Liver (tissue), 9 donors: ENCODE data around the gene RTP4. TPM values are rescaled to one million over a fixed set of nuclear protein-coding genes. Genes with fewer than 3 reads are reported as not detected.

Experiments used
- DNase-seq: peaks from one replicate; pipeline ENCODE4 v3.0.0-alpha.2; 2017; ENCODE audit warnings: low spot score
- H3K27ac ChIP-seq, 2 donors: one replicate each; pipeline ENCODE4 v1.7.0; 2013; ENCODE audit warnings: inconsistent platforms in 2 of 2, low read length in 2 of 2, control low read depth in 1 of 2, low read depth in 1 of 2, mild to moderate bottlenecking in 1 of 2
- H3K27me3 ChIP-seq, 4 donors: one replicate each; pipeline versions ENCODE4 v1.6.1 to v1.7.0; 2013; ENCODE audit warnings: low read length in 3 of 4, inconsistent platforms in 1 of 4, mild to moderate bottlenecking in 1 of 4, moderate library complexity in 1 of 4; ENCODE audit not compliant: control insufficient read depth in 4 of 4, insufficient read depth in 4 of 4
- H3K36me3 ChIP-seq, 4 donors: one replicate each; pipeline versions ENCODE4 v1.6.1 to v1.7.0; 2013; ENCODE audit warnings: low read length in 3 of 4, mild to moderate bottlenecking in 3 of 4, low read depth in 1 of 4, moderate library complexity in 1 of 4; ENCODE audit not compliant: control insufficient read depth in 4 of 4, insufficient read depth in 3 of 4
- H3K4me1 ChIP-seq, 4 donors: one replicate each; pipeline versions ENCODE4 v1.6.1 to v1.7.0; 2013; ENCODE audit warnings: low read length in 3 of 4, mild to moderate bottlenecking in 3 of 4, moderate library complexity in 1 of 4; ENCODE audit not compliant: control insufficient read depth in 4 of 4, insufficient read depth in 4 of 4
- H3K4me3 ChIP-seq, 3 donors: one replicate each; pipeline versions ENCODE4 v1.6.1 to v1.7.0; 2013; ENCODE audit warnings: low read length in 3 of 3, control low read depth in 1 of 3, low read depth in 1 of 3, mild to moderate bottlenecking in 1 of 3
- H3K9ac ChIP-seq, 2 donors: one replicate each; pipeline ENCODE4 v1.7.0; 2013; ENCODE audit warnings: low read length in 2 of 2, mild to moderate bottlenecking in 2 of 2, moderate library complexity in 2 of 2, control low read depth in 1 of 2, low read depth in 1 of 2
- H3K9me3 ChIP-seq, 4 donors: one replicate each; pipeline versions ENCODE4 v1.6.1 to v1.7.0; 2013; ENCODE audit warnings: low read length in 3 of 4; ENCODE audit not compliant: control insufficient read depth in 4 of 4
- EGR1 ChIP-seq, 2 donors: IDR thresholded peaks; 2 replicates each; pipeline ENCODE4 v1.6.1; 2016 to 2018; ENCODE audit warnings: antibody characterized with exemption in 2 of 2, low read depth in 2 of 2
- FOXA2 ChIP-seq: IDR thresholded peaks from 2 replicates; pipeline ENCODE4 v1.6.1; 2016; ENCODE audit warnings: antibody characterized with exemption
- GABPA ChIP-seq, 2 donors: IDR thresholded peaks in 1 of 2; conservative IDR thresholded peaks in 1 of 2; 2 replicates each; pipeline ENCODE4 v1.6.1; 2016; ENCODE audit warnings: antibody characterized with exemption in 2 of 2, mild to moderate bottlenecking in 1 of 2, moderate library complexity in 1 of 2
- HNF4A ChIP-seq, 2 donors: conservative IDR thresholded peaks; 2 replicates each; pipeline ENCODE4 v1.6.1; 2016; ENCODE audit warnings: antibody characterized with exemption in 2 of 2, mild to moderate bottlenecking in 2 of 2
- RAD21 ChIP-seq, 2 donors: IDR thresholded peaks; 2 replicates each; pipeline ENCODE4 v1.6.1; 2016; ENCODE audit warnings: antibody characterized with exemption in 2 of 2, mild to moderate bottlenecking in 2 of 2
- RXRA ChIP-seq, 2 donors: IDR thresholded peaks; 2 replicates each; pipeline ENCODE4 v1.6.1; 2017 to 2018; ENCODE audit warnings: antibody characterized with exemption in 2 of 2, mild to moderate bottlenecking in 1 of 2
- YY1 ChIP-seq: IDR thresholded peaks from 2 replicates; pipeline ENCODE4 v1.6.1; 2016; ENCODE audit warnings: antibody characterized with exemption, mild to moderate bottlenecking
- WGBS: extraction: QIAGEN DNeasy Blood & Tissue Kit; methylation state at CpG from one replicate; pipeline ENCODE4 v1.1.7; 2013; 5-methylcytosine and 5-hydroxymethylcytosine counted together
- polyA plus RNA-seq, 2 donors: library from polyadenylated mRNA; stranded (reverse) in 1 of 2; unstranded in 1 of 2; fragments of 200-250 nt in 1 of 2; fragments of >200 nt in 1 of 2; fragmentation: Nextera tagmentation in 1 of 2; extraction: Ambion mirVana in 1 of 2; gene quantifications; one replicate each; pipeline versions ENCODE4 v1.2.1 to v1.2.3, GENCODE V29; 2013 to 2015
- total RNA-seq, 2 donors: library from RNA; depleted of rRNA; stranded (reverse); fragments of >200 nt; gene quantifications; one replicate each; pipeline ENCODE4 v1.2.3, GENCODE V29; 2014
- TF ChIP-seq, protein P1 (sequence below): fragments of 150-350 bp; IDR thresholded peaks from 2 replicates; pipeline ENCODE4 v1.5.1; 2017; ENCODE audit warnings: improper control_type of control experiment, low read depth, low read length; ENCODE audit not compliant: missing input control
- TF ChIP-seq, protein P2 (sequence below): IDR thresholded peaks from 2 replicates; pipeline ENCODE4 v1.6.1; 2016; ENCODE audit warnings: antibody characterized with exemption, mild to moderate bottlenecking
- donor health status: healthy.
- donor health status: healthy.
- donor health status: healthy.
- donor health status: healthy.
- donor health status: healthy.

The RTP4 gene
- total and polyA plus RNA-seq, 4 donors = 0.93 to 3.4 (median 2.1) TPM

DNA sequence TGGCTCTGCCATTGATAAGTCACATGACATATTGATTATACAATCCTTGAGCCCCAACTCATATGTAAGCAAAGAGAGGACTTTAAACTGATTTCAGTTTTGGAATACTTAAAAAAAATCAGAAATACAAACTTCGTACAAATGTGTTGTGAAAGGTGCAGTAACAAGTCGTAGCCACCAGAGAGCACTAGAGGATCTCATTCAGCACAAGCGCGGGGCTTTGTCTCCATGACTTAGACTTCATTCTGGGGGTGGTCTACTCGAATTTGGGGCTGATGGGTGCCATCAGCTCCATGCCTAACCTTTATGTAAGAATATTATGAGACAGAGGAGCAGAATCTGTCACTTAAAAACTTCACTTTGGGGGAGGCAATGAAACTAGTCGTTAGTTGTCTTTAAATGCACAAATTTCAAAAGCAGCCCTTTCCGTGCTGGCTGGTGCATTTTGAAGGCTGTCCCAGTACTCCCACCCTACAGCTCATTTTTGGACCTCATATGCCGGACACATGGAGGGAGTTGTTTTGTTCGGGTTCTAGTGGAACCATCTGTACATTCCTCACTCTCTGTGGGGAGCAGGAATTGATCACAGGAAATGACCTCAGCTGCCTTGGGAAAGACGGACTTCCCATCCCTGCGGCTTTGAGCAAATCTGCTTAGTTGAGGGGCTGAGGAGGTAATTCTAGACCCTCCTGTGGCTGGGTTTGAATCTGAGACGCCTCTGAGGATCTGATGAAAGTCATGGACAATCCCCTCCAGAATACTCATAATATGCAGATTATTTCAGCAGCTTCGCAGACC lies 49.2 kb upstream of the RTP4 start:
- peak overlapping the region; percentile 39 to 75 (median 51) for H3K4me3 ChIP-seq
- no peak for TF ChIP-seq FOXA2
- TF ChIP-seq HNF4A (conservative IDR thresholded peaks at IDR 0.05) = peak; percentile 45 to 50
- no peak for TF ChIP-seq EGR1 (IDR thresholded peaks at IDR 0.05; ENCODE audit: low read depth in 2 of 2)
- peak; percentile 96 to 97 for TF ChIP-seq RAD21 (IDR thresholded peaks at IDR 0.05)
- TF ChIP-seq, protein P1, sequence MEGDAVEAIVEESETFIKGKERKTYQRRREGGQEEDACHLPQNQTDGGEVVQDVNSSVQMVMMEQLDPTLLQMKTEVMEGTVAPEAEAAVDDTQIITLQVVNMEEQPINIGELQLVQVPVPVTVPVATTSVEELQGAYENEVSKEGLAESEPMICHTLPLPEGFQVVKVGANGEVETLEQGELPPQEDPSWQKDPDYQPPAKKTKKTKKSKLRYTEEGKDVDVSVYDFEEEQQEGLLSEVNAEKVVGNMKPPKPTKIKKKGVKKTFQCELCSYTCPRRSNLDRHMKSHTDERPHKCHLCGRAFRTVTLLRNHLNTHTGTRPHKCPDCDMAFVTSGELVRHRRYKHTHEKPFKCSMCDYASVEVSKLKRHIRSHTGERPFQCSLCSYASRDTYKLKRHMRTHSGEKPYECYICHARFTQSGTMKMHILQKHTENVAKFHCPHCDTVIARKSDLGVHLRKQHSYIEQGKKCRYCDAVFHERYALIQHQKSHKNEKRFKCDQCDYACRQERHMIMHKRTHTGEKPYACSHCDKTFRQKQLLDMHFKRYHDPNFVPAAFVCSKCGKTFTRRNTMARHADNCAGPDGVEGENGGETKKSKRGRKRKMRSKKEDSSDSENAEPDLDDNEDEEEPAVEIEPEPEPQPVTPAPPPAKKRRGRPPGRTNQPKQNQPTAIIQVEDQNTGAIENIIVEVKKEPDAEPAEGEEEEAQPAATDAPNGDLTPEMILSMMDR = peak; percentile 91
- TF ChIP-seq, protein P2, sequence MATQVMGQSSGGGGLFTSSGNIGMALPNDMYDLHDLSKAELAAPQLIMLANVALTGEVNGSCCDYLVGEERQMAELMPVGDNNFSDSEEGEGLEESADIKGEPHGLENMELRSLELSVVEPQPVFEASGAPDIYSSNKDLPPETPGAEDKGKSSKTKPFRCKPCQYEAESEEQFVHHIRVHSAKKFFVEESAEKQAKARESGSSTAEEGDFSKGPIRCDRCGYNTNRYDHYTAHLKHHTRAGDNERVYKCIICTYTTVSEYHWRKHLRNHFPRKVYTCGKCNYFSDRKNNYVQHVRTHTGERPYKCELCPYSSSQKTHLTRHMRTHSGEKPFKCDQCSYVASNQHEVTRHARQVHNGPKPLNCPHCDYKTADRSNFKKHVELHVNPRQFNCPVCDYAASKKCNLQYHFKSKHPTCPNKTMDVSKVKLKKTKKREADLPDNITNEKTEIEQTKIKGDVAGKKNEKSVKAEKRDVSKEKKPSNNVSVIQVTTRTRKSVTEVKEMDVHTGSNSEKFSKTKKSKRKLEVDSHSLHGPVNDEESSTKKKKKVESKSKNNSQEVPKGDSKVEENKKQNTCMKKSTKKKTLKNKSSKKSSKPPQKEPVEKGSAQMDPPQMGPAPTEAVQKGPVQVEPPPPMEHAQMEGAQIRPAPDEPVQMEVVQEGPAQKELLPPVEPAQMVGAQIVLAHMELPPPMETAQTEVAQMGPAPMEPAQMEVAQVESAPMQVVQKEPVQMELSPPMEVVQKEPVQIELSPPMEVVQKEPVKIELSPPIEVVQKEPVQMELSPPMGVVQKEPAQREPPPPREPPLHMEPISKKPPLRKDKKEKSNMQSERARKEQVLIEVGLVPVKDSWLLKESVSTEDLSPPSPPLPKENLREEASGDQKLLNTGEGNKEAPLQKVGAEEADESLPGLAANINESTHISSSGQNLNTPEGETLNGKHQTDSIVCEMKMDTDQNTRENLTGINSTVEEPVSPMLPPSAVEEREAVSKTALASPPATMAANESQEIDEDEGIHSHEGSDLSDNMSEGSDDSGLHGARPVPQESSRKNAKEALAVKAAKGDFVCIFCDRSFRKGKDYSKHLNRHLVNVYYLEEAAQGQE = no peak
- TF ChIP-seq GABPA (IDR thresholded peaks at IDR 0.05 in 1 of 2, conservative IDR thresholded peaks at IDR 0.05 in 1 of 2) = peak in 1 of 2 donors; percentile 64
- H3K9ac ChIP-seq = peak overlapping the region; percentile 38 to 77
- DNase-seq = no peak
- no peaks in the 10 kb centered on the region for H3K9me3 ChIP-seq
- H3K27ac ChIP-seq = peak overlapping the region in 1 of 2 donors; percentile 64
- H3K36me3 ChIP-seq = no peaks in the 10 kb centered on the region
- H3K27me3 ChIP-seq = no peaks in the 10 kb centered on the region
- WGBS = 14% methylated on average over 13 of the region's 13 CpGs
- peaks cover 0 to 8% (median 6%) of the 10 kb centered on the region in 4 donors for H3K4me1 ChIP-seq

DNA sequence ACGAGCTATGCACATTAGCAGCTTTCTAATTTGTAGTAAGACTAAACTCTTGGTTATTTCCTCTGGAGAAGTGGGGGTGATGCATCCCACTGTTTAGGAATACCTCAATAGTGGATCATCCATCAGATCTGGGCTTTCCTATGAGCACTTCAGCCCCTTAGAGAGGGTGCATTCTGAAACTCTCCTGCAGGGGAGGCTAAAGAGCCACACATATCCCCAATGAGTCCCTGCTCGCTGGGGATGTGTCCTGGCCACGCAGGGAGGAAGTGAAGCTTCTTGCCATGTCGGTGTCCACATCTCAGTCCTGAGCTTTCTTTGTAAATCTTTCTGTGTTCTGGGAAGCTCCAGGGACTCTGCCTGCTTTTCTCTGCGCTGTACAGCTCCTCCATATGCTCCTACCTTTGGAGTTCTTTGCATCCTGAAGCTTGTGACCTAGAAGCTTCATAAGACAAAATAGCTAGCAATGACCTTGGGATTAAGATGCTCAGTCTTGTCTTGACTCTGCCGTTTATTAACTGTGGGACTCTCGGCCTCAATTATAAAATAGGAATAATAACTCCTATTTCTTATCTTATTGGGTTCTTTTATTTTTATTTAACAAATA lies 48.4 kb upstream of the RTP4 start:
- DNase-seq = peak; percentile 62
- Histone ChIP-seq H3K4me3 (no peak overlapping the region), H3K27ac (no peak overlapping the region), H3K9me3 (no peaks in the 10 kb centered on the region), H3K4me1 (peaks cover 0 to 8% (median 6%) of the 10 kb centered on the region in 4 donors), H3K27me3 (no peaks in the 10 kb centered on the region), H3K9ac (no peak overlapping the region), H3K36me3 (no peaks in the 10 kb centered on the region)
- 29% methylated on average over 7 of the region's 7 CpGs for WGBS
- TF ChIP-seq HNF4A (conservative IDR thresholded peaks at IDR 0.05) (no peak), RAD21 (IDR thresholded peaks at IDR 0.05) (peak; percentile 83 to 91), RXRA (IDR thresholded peaks at IDR 0.05) (no peak), YY1 (no peak)
- TF ChIP-seq, protein P1 = peak; percentile 86
- TF ChIP-seq, protein P2 = peak; percentile 19
